Measurements from ENCODE around the gene ELMO2. TPM values are rescaled to one million over a fixed set of nuclear protein-coding genes. Genes with fewer than 3 reads are reported as not detected.

The ELMO2 gene
- total RNA-seq, 1 donor from 2014 or later: 45.6 TPM

GRCh38 chr20:46354207-46354555 is 52.2 kb downstream of the ELMO2 start:
- intact Hi-C loops (cut with micrococcal nuclease): loop anchor here (10.0 kb wide), 1 partner anchor 989 kb away; the partner anchor contains the start of gene SYS1
- no peak overlapping the region for H3K4me3 Mint-ChIP-seq
- DNase-seq (no peak), ATAC-seq (ENCODE audit: low read depth) (no peak)
- H3K27ac Mint-ChIP-seq: no peak overlapping the region
- H3K9me3 Mint-ChIP-seq: no peaks in the 10 kb centered on the region
- POLR2A ChIA-PET: interaction anchor here (1.4 kb wide), 1 partner anchor 10 kb away, joined by 9 read pairs; no protein-coding TSS in a partner anchor
- H3K36me3 Mint-ChIP-seq (ENCODE audit: low read depth): peaks cover 65% of the 10 kb centered on the region
- no peak for TF ChIP-seq CTCF (IDR thresholded peaks at IDR 0.05)
- CTCF ChIA-PET: no interaction called here
- H3K4me1 Mint-ChIP-seq: peaks cover 55% of the 10 kb centered on the region
- H3K27me3 Mint-ChIP-seq: no peaks in the 10 kb centered on the region

DNA sequence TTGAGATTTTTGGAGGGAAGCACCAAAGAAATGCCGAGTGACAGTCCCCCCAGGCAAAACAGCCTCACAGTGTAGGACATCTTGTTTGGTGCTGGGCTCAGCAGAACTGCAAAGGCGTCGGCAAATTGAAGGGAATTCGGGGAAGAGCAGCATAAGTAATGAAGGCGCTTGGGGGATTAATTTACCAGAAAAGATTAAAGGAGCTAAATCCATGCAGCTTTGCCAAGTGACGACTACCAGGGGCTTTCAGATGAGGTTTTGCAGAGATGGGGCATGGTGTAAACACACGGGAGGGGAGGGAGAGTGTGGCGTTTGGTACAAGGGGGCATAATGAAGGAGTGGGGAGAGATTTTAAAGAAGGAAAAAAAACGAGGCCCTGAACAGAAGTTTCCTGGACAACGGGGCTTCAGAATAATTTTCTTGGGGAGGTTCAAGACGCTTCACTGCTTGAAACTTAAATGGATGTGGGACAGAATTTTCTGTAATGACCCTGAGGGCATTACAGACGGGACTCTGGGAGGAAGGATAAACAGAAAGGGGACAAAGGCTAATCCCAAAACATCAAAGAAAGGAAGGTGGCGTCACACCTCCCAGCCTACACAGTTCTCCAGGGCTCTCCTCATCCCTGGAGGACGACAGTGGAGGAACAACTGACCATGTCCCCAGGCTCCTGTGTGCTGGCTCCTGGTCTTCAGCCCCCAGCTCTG is 52.8 kb downstream of the ELMO2 start:
- no peak for TF ChIP-seq CTCF (IDR thresholded peaks at IDR 0.05)
- ChIA-PET CTCF (no interaction called here), POLR2A (interaction anchor here (1.4 kb wide), 1 partner anchor 10 kb away, joined by 9 read pairs; no protein-coding TSS in a partner anchor)
- Mint-ChIP-seq H3K9me3 (no peaks in the 10 kb centered on the region), H3K36me3 (ENCODE audit: low read depth) (peaks cover 67% of the 10 kb centered on the region), H3K4me1 (peaks cover 54% of the 10 kb centered on the region), H3K27ac (no peak overlapping the region), H3K27me3 (no peaks in the 10 kb centered on the region), H3K4me3 (no peak overlapping the region)
- DNase-seq (no peak), ATAC-seq (ENCODE audit: low read depth) (no peak)
- intact Hi-C loops (cut with micrococcal nuclease): loop anchor here (10.0 kb wide), 1 partner anchor 989 kb away; the partner anchor contains the start of gene SYS1

DNA sequence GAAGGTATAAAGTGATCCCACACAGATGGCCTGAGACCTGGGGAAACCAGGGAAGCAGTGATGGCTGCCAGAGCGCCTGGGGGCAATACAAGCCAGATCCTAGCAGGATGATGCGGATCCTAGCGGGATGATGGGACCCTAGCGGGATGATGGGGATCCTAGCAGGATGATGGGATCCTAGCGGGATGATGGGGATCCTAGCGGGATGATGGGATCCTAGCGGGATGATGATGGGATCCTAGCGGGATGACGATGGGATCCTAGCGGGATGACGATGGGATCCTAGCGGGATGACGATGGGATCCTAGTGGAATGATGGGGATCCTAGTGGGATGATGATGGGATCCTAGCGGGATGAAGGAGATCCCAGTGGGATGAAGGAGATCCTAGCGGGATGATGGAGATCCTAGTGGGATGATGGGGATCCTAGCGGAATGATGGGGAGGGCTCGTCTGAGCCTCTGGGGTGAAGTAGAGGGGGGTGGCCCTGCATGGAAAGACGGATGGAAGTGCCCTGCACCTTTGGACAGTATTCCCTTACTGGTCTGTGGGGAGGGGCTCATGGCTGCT is 54.0 kb downstream of the ELMO2 start:
- H3K27me3 Mint-ChIP-seq: no peaks in the 10 kb centered on the region
- CTCF ChIA-PET: no interaction called here
- POLR2A ChIA-PET: interaction anchor here (0.8 to 1.4 kb wide), 2 partner anchors 11 kb away, joined by 4 to 9 read pairs; no protein-coding TSS in a partner anchor
- H3K27ac Mint-ChIP-seq: no peak overlapping the region
- DNase-seq (no peak), ATAC-seq (ENCODE audit: low read depth) (no peak)
- peaks cover 43% of the 10 kb centered on the region for H3K4me1 Mint-ChIP-seq
- peaks cover 67% of the 10 kb centered on the region for H3K36me3 Mint-ChIP-seq (ENCODE audit: low read depth)
- H3K4me3 Mint-ChIP-seq: no peak overlapping the region
- no peak for TF ChIP-seq CTCF (IDR thresholded peaks at IDR 0.05)
- intact Hi-C loops (cut with micrococcal nuclease): loop anchor here (10.0 kb wide), 1 partner anchor 988 kb away; the partner anchor contains the start of gene SYS1
- no peaks in the 10 kb centered on the region for H3K9me3 Mint-ChIP-seq

DNA sequence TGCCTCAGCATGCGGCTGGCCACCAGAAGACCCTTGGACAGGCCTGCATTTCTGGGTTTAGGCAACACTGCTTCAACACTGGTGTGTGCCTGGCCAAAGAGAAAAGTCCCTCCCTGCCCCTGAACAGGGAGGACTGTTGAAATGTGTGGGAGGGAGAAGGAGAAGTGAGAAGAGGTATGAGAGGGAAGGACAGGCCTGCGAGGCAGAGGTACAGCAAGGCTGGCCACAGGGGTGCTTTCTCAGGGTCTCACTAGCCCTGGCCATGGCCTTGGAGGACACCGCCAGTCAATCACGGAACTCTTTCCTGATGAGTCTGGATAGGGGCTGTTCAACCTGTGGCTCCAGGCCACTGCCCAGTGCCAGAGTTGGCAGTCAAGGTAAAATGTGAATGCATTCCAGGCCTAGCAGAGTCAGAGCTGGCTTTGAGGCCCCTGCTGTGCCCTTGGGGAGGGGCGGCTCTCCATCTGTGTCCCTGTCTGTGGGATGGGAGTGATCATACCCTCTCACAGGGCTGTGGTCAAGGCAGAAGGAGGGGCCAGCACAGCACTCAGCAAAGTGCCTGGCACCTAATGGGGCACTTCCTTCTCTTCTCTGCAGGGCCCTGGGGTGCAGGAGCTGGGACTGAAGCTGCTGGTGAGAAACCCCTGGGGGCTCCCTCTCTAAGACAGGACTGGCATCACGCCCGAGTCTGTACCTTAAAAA is 54.9 kb downstream of the ELMO2 start:
- peak overlapping the region; percentile 78 for H3K27ac Mint-ChIP-seq
- peaks cover 36% of the 10 kb centered on the region for H3K4me1 Mint-ChIP-seq
- DNase-seq (no peak), ATAC-seq (ENCODE audit: low read depth) (no peak)
- H3K36me3 Mint-ChIP-seq (ENCODE audit: low read depth): peaks cover 69% of the 10 kb centered on the region
- intact Hi-C loops (cut with micrococcal nuclease): loop anchor here (2.0 to 10.0 kb wide), 2 partner anchors 55 to 987 kb away; partner anchors contain the start of genes ELMO2 and SYS1
- H3K4me3 Mint-ChIP-seq: no peak overlapping the region
- TF ChIP-seq CTCF (IDR thresholded peaks at IDR 0.05): no peak
- no peaks in the 10 kb centered on the region for H3K27me3 Mint-ChIP-seq
- CTCF ChIA-PET: interaction anchor here (2.7 kb wide), 1 partner anchor 45 kb away, joined by 16 read pairs; no protein-coding TSS in a partner anchor
- POLR2A ChIA-PET: interaction anchor here (0.8 to 3.5 kb wide), 3 partner anchors 10 to 12 kb away, joined by 3 to 23 read pairs (median 4); no protein-coding TSS in a partner anchor
- no peaks in the 10 kb centered on the region for H3K9me3 Mint-ChIP-seq

All from activated B cell treated with CpG ODN at 0.5 μM for 24 hours (primary cell).